Liver (tissue), 9 donors: Measurements from ENCODE around the gene NR3C1. TPM values are rescaled to one million over a fixed set of nuclear protein-coding genes. Genes with fewer than 3 reads are reported as not detected.

ENCODE experiments used
- DNase-seq: peaks from one replicate; pipeline ENCODE4 v3.0.0-alpha.2; 2017; ENCODE audit warnings: low spot score
- H3K27ac ChIP-seq, 2 donors: one replicate each; pipeline ENCODE4 v1.7.0; 2013; ENCODE audit warnings: inconsistent platforms in 2 of 2, low read length in 2 of 2, control low read depth in 1 of 2, low read depth in 1 of 2, mild to moderate bottlenecking in 1 of 2
- H3K27me3 ChIP-seq, 4 donors: one replicate each; pipeline versions ENCODE4 v1.6.1 to v1.7.0; 2013; ENCODE audit warnings: low read length in 3 of 4, inconsistent platforms in 1 of 4, mild to moderate bottlenecking in 1 of 4, moderate library complexity in 1 of 4; ENCODE audit not compliant: control insufficient read depth in 4 of 4, insufficient read depth in 4 of 4
- H3K36me3 ChIP-seq, 4 donors: one replicate each; pipeline versions ENCODE4 v1.6.1 to v1.7.0; 2013; ENCODE audit warnings: low read length in 3 of 4, mild to moderate bottlenecking in 3 of 4, low read depth in 1 of 4, moderate library complexity in 1 of 4; ENCODE audit not compliant: control insufficient read depth in 4 of 4, insufficient read depth in 3 of 4
- H3K4me1 ChIP-seq, 4 donors: one replicate each; pipeline versions ENCODE4 v1.6.1 to v1.7.0; 2013; ENCODE audit warnings: low read length in 3 of 4, mild to moderate bottlenecking in 3 of 4, moderate library complexity in 1 of 4; ENCODE audit not compliant: control insufficient read depth in 4 of 4, insufficient read depth in 4 of 4
- H3K4me3 ChIP-seq, 3 donors: one replicate each; pipeline versions ENCODE4 v1.6.1 to v1.7.0; 2013; ENCODE audit warnings: low read length in 3 of 3, control low read depth in 1 of 3, low read depth in 1 of 3, mild to moderate bottlenecking in 1 of 3
- H3K9ac ChIP-seq, 2 donors: one replicate each; pipeline ENCODE4 v1.7.0; 2013; ENCODE audit warnings: low read length in 2 of 2, mild to moderate bottlenecking in 2 of 2, moderate library complexity in 2 of 2, control low read depth in 1 of 2, low read depth in 1 of 2
- H3K9me3 ChIP-seq, 4 donors: one replicate each; pipeline versions ENCODE4 v1.6.1 to v1.7.0; 2013; ENCODE audit warnings: low read length in 3 of 4; ENCODE audit not compliant: control insufficient read depth in 4 of 4
- EGR1 ChIP-seq, 2 donors: IDR thresholded peaks; 2 replicates each; pipeline ENCODE4 v1.6.1; 2016 to 2018; ENCODE audit warnings: antibody characterized with exemption in 2 of 2, low read depth in 2 of 2
- FOXA1 ChIP-seq: IDR thresholded peaks from 2 replicates; pipeline ENCODE4 v1.6.1; 2016; ENCODE audit warnings: antibody characterized with exemption
- FOXA2 ChIP-seq: IDR thresholded peaks from 2 replicates; pipeline ENCODE4 v1.6.1; 2016; ENCODE audit warnings: antibody characterized with exemption
- HNF4A ChIP-seq, 2 donors: conservative IDR thresholded peaks; 2 replicates each; pipeline ENCODE4 v1.6.1; 2016; ENCODE audit warnings: antibody characterized with exemption in 2 of 2, mild to moderate bottlenecking in 2 of 2
- HNF4G ChIP-seq: IDR thresholded peaks from 2 replicates; pipeline ENCODE4 v1.6.1; 2016; ENCODE audit warnings: antibody characterized with exemption
- NR2F2 ChIP-seq: IDR thresholded peaks from 2 replicates; pipeline ENCODE4 v1.6.1; 2016; ENCODE audit warnings: antibody characterized with exemption
- RAD21 ChIP-seq, 2 donors: IDR thresholded peaks; 2 replicates each; pipeline ENCODE4 v1.6.1; 2016; ENCODE audit warnings: antibody characterized with exemption in 2 of 2, mild to moderate bottlenecking in 2 of 2
- RXRA ChIP-seq, 2 donors: IDR thresholded peaks; 2 replicates each; pipeline ENCODE4 v1.6.1; 2017 to 2018; ENCODE audit warnings: antibody characterized with exemption in 2 of 2, mild to moderate bottlenecking in 1 of 2
- SP1 ChIP-seq: IDR thresholded peaks from 2 replicates; pipeline ENCODE4 v1.6.1; 2018; ENCODE audit warnings: antibody characterized with exemption, mild to moderate bottlenecking
- TAF1 ChIP-seq: conservative IDR thresholded peaks from 2 replicates; pipeline ENCODE4 v1.6.1; 2016; ENCODE audit warnings: antibody characterized with exemption, mild to moderate bottlenecking
- YY1 ChIP-seq: IDR thresholded peaks from 2 replicates; pipeline ENCODE4 v1.6.1; 2016; ENCODE audit warnings: antibody characterized with exemption, mild to moderate bottlenecking
- WGBS: extraction: QIAGEN DNeasy Blood & Tissue Kit; methylation state at CpG from one replicate; pipeline ENCODE4 v1.1.7; 2013; 5-methylcytosine and 5-hydroxymethylcytosine counted together
- polyA plus RNA-seq, 2 donors: library from polyadenylated mRNA; stranded (reverse) in 1 of 2; unstranded in 1 of 2; fragments of 200-250 nt in 1 of 2; fragments of >200 nt in 1 of 2; fragmentation: Nextera tagmentation in 1 of 2; extraction: Ambion mirVana in 1 of 2; gene quantifications; one replicate each; pipeline versions ENCODE4 v1.2.1 to v1.2.3, GENCODE V29; 2013 to 2015
- total RNA-seq, 2 donors: library from RNA; depleted of rRNA; stranded (reverse); fragments of >200 nt; gene quantifications; one replicate each; pipeline ENCODE4 v1.2.3, GENCODE V29; 2014
- TF ChIP-seq, protein P1 (sequence below): IDR thresholded peaks from 2 replicates; pipeline ENCODE4 v1.6.1; 2016; ENCODE audit warnings: antibody characterized with exemption
- TF ChIP-seq, protein P2 (sequence below): IDR thresholded peaks from 2 replicates; pipeline ENCODE4 v1.6.1; 2016; ENCODE audit warnings: antibody characterized with exemption
- TF ChIP-seq, protein P3 (sequence below): fragments of 150-350 bp; IDR thresholded peaks from 2 replicates; pipeline ENCODE4 v1.5.1; 2017; ENCODE audit warnings: improper control_type of control experiment, low read depth, low read length; ENCODE audit not compliant: missing input control
- TF ChIP-seq, protein P4 (sequence below): IDR thresholded peaks from 2 replicates; pipeline ENCODE4 v1.6.1; 2016; ENCODE audit warnings: antibody characterized with exemption
- TF ChIP-seq, protein P5 (sequence below): IDR thresholded peaks from 2 replicates; pipeline ENCODE4 v1.6.1; 2016; ENCODE audit warnings: antibody characterized with exemption, mild to moderate bottlenecking
- donor health status: healthy.
- donor health status: healthy.
- donor health status: healthy.
- donor health status: healthy.
- donor health status: healthy.

Gene NR3C1
- total and polyA plus RNA-seq, 4 donors = 24.5 to 36.4 (median 29.0) TPM

DNA sequence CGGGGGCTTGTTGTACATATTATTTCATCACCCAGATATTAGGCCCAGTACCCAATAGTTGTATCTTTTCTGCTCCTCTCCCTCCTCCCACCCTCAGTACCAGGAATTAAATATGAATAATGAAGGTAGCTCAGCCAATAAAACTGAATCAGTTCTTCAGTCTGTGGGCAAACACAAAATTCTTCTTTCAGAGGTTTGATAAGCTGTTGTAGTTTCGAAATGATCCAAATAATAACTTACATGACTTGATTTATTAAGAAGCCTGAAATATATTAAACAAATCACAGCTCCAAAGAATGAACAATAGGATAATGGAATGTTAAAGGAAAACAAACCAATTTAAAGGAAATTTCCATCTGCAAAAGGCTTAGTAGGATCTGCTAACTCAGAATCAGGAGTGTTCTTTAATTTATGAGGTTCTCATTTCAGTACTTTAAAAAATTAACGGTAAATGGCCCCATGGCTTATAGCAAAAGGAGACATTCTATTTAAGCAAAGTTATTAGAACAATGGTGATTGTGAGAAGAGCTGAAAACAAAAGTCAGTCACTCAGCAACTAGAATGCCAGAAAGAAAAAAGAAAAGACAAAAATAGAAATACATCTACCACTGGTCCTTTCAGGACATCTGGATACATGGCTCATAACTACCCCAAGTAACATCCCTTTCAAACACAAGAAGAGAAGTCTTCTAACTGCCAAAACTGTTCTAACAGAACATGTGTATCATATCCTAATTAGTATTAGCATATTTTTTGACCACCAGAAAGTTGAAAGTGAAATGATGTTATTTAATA is 62.4 kb downstream of the NR3C1 start:
- TF ChIP-seq FOXA2 = no peak
- no peak for TF ChIP-seq RAD21 (IDR thresholded peaks at IDR 0.05)
- no peak for TF ChIP-seq HNF4A (conservative IDR thresholded peaks at IDR 0.05)
- no peak for TF ChIP-seq RXRA (IDR thresholded peaks at IDR 0.05)
- TF ChIP-seq, protein P1, sequence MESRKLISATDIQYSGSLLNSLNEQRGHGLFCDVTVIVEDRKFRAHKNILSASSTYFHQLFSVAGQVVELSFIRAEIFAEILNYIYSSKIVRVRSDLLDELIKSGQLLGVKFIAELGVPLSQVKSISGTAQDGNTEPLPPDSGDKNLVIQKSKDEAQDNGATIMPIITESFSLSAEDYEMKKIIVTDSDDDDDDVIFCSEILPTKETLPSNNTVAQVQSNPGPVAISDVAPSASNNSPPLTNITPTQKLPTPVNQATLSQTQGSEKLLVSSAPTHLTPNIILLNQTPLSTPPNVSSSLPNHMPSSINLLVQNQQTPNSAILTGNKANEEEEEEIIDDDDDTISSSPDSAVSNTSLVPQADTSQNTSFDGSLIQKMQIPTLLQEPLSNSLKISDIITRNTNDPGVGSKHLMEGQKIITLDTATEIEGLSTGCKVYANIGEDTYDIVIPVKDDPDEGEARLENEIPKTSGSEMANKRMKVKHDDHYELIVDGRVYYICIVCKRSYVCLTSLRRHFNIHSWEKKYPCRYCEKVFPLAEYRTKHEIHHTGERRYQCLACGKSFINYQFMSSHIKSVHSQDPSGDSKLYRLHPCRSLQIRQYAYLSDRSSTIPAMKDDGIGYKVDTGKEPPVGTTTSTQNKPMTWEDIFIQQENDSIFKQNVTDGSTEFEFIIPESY = no peak
- no peak for TF ChIP-seq TAF1
- TF ChIP-seq, protein P2, sequence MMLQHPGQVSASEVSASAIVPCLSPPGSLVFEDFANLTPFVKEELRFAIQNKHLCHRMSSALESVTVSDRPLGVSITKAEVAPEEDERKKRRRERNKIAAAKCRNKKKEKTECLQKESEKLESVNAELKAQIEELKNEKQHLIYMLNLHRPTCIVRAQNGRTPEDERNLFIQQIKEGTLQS = no peak
- TF ChIP-seq EGR1 (IDR thresholded peaks at IDR 0.05; ENCODE audit: low read depth in 2 of 2) = no peak
- TF ChIP-seq NR2F2 = no peak
- TF ChIP-seq, protein P3, sequence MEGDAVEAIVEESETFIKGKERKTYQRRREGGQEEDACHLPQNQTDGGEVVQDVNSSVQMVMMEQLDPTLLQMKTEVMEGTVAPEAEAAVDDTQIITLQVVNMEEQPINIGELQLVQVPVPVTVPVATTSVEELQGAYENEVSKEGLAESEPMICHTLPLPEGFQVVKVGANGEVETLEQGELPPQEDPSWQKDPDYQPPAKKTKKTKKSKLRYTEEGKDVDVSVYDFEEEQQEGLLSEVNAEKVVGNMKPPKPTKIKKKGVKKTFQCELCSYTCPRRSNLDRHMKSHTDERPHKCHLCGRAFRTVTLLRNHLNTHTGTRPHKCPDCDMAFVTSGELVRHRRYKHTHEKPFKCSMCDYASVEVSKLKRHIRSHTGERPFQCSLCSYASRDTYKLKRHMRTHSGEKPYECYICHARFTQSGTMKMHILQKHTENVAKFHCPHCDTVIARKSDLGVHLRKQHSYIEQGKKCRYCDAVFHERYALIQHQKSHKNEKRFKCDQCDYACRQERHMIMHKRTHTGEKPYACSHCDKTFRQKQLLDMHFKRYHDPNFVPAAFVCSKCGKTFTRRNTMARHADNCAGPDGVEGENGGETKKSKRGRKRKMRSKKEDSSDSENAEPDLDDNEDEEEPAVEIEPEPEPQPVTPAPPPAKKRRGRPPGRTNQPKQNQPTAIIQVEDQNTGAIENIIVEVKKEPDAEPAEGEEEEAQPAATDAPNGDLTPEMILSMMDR = no peak
- TF ChIP-seq, protein P4, sequence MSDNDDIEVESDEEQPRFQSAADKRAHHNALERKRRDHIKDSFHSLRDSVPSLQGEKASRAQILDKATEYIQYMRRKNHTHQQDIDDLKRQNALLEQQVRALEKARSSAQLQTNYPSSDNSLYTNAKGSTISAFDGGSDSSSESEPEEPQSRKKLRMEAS = no peak
- DNase-seq = no peak

DNA sequence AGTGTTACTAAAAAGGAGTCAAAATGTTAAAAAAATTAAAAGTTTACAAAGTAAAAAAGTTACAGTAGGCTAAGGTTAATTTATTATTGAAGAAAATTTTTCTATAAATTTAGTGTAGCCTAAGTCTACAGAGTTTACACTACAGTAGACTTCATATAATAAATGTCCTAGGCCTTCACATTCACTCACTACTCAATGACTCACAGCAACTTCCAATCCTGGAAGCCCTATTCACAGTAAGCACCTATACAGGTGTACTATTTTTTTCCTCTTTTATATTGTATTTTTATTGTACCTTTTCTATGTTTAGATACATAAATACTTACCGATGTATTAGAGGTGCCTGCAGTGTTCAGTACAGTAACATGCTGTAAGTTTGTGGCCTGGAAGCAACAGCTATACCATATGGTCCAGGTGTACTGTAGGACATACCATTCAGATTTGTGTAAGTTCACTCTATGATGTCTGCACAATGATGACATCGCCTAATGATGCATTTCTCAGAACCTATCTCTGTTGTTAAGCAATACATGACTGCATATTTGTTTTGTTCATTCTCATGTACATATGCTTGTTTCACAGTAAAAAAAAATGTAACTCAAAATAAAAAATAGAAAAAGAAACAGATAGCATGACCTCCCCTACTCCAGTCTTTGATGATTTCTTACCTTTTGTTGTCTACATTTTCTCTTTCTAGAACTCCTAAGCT is 64.7 kb downstream of the NR3C1 start:
- no peaks in the 10 kb centered on the region for H3K9me3 ChIP-seq
- WGBS = 98% methylated on average over 2 of the region's 2 CpGs
- peaks cover 0 to 5% (median 5%) of the 10 kb centered on the region in 4 donors for H3K4me1 ChIP-seq
- no peak overlapping the region for H3K27ac ChIP-seq
- no peak overlapping the region for H3K9ac ChIP-seq
- H3K27me3 ChIP-seq = no peaks in the 10 kb centered on the region
- TF ChIP-seq, protein P4 = no peak
- TF ChIP-seq, protein P1 = no peak
- TF ChIP-seq HNF4A (conservative IDR thresholded peaks at IDR 0.05) = no peak
- TF ChIP-seq HNF4G = no peak
- no peak for TF ChIP-seq EGR1 (IDR thresholded peaks at IDR 0.05; ENCODE audit: low read depth in 2 of 2)
- TF ChIP-seq, protein P2 = no peak
- TF ChIP-seq FOXA1 = no peak
- TF ChIP-seq RXRA (IDR thresholded peaks at IDR 0.05) = no peak
- TF ChIP-seq RAD21 (IDR thresholded peaks at IDR 0.05) = no peak
- TF ChIP-seq SP1 = no peak
- TF ChIP-seq TAF1 = no peak
- TF ChIP-seq NR2F2 = no peak
- TF ChIP-seq, protein P5, sequence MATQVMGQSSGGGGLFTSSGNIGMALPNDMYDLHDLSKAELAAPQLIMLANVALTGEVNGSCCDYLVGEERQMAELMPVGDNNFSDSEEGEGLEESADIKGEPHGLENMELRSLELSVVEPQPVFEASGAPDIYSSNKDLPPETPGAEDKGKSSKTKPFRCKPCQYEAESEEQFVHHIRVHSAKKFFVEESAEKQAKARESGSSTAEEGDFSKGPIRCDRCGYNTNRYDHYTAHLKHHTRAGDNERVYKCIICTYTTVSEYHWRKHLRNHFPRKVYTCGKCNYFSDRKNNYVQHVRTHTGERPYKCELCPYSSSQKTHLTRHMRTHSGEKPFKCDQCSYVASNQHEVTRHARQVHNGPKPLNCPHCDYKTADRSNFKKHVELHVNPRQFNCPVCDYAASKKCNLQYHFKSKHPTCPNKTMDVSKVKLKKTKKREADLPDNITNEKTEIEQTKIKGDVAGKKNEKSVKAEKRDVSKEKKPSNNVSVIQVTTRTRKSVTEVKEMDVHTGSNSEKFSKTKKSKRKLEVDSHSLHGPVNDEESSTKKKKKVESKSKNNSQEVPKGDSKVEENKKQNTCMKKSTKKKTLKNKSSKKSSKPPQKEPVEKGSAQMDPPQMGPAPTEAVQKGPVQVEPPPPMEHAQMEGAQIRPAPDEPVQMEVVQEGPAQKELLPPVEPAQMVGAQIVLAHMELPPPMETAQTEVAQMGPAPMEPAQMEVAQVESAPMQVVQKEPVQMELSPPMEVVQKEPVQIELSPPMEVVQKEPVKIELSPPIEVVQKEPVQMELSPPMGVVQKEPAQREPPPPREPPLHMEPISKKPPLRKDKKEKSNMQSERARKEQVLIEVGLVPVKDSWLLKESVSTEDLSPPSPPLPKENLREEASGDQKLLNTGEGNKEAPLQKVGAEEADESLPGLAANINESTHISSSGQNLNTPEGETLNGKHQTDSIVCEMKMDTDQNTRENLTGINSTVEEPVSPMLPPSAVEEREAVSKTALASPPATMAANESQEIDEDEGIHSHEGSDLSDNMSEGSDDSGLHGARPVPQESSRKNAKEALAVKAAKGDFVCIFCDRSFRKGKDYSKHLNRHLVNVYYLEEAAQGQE = no peak
- TF ChIP-seq YY1 = no peak
- TF ChIP-seq FOXA2 = no peak
- no peak overlapping the region for H3K4me3 ChIP-seq
- peaks cover 0 to 3% (median under 1%) of the 10 kb centered on the region in 4 donors for H3K36me3 ChIP-seq
- DNase-seq = no peak

More for the DNA sequence above, 62.4 kb downstream of the NR3C1 start:
- no peaks in the 10 kb centered on the region for H3K27me3 ChIP-seq
- H3K36me3 ChIP-seq = peaks cover 0 to 3% (median under 1%) of the 10 kb centered on the region in 4 donors
- H3K4me1 ChIP-seq = peaks cover 3 to 16% (median 8%) of the 10 kb centered on the region in 4 donors
- H3K4me3 ChIP-seq = no peak overlapping the region
- no peaks in the 10 kb centered on the region for H3K9me3 ChIP-seq
- 94% methylated on average over 3 of the region's 3 CpGs for WGBS
- H3K27ac ChIP-seq = no peak overlapping the region
- H3K9ac ChIP-seq = no peak overlapping the region
